ENCODE measurements around the gene YDJC. TPM values are rescaled to one million over a fixed set of nuclear protein-coding genes. Genes with fewer than 3 reads are reported as not detected.

Gene YDJC
- total and polyA plus RNA-seq, 2 of the 8 experiments (the other 6 are each of a cell fraction or from before 2014, with no cell fraction given) = 36.7 to 45.2 TPM

- no peak for TF ChIP-seq EP300 (IDR thresholded peaks at IDR 0.05; ENCODE audit: borderline replicate concordance in 1 of 2, low read depth in 2 of 2, low read length in 2 of 2)
- TF ChIP-seq SIN3A (conservative IDR thresholded peaks at IDR 0.05 in 1 of 2, IDR thresholded peaks at IDR 0.05 in 1 of 2; ENCODE audit: low read depth in 1 of 2, low read length in 2 of 2) = no peak
- TF ChIP-seq BCL11A (IDR thresholded peaks at IDR 0.05; ENCODE audit: low read depth in 2 of 2, low read length in 2 of 2) = no peak
- no peak for TF ChIP-seq RXRA (IDR thresholded peaks at IDR 0.05; ENCODE audit: insufficient read depth, low read depth, low read length)
- no peak for TF ChIP-seq CREB1 (IDR thresholded peaks at IDR 0.05)
- TF ChIP-seq SP4 (IDR thresholded peaks at IDR 0.05; ENCODE audit: low read length) = no peak
These were observed 41.8 kb downstream of the YDJC start (continued) for GRCh38 chr22:21587803-21588611.

Data from H1 (cell line).